ENCODE measurements around the gene ITGA5.
A peak's percentile ranks its signal among the peaks of the same experiment; 100 is the strongest.

ITGA5 gene

GRCh38 chr12:54384591-54385041, 34.5 kb downstream of the ITGA5 start, which contains the start of gene ZNF385A:
TSS of gene ZNF385A (minus strand) at chr12:54384733. CDS start at chr12:54384514, 219 bp downstream.
- Histone ChIP-seq H3K4me1 (ENCODE audit: control insufficient read depth in 1 of 2, insufficient read depth in 2 of 2, low read length in 2 of 2) (peaks cover 0 to 9% of the 10 kb centered on the region in 2 donors), H3K4me3 (ENCODE audit: low read depth in 1 of 2, low read length in 2 of 2) (peak within 1 kb of the TSS in 1 of 2 donors; percentile 6), H3K9me3 (ENCODE audit: control insufficient read depth in 1 of 2, low read length in 2 of 2) (no peaks in the 10 kb centered on the region), H3K27me3 (ENCODE audit: low read depth, low read length) (no peaks in the 10 kb centered on the region), H3K36me3 (ENCODE audit: control insufficient read depth in 1 of 2, insufficient read depth in 2 of 2, low read length in 2 of 2) (no peaks in the 10 kb centered on the region), H3K27ac (ENCODE audit: low read length) (peak within 1 kb of the TSS; percentile 67)

GRCh38 chr12:54383041-54383609, 35.9 kb downstream of the ITGA5 start:
- Histone ChIP-seq H3K4me1 (ENCODE audit: control insufficient read depth in 1 of 2, insufficient read depth in 2 of 2, low read length in 2 of 2) (peaks cover 9 to 11% of the 10 kb centered on the region in 2 donors), H3K27ac (ENCODE audit: low read length) (no peak overlapping the region), H3K9me3 (ENCODE audit: control insufficient read depth in 1 of 2, low read length in 2 of 2) (no peaks in the 10 kb centered on the region), H3K4me3 (ENCODE audit: low read depth in 1 of 2, low read length in 2 of 2) (no peak overlapping the region), H3K36me3 (ENCODE audit: control insufficient read depth in 1 of 2, insufficient read depth in 2 of 2, low read length in 2 of 2) (no peaks in the 10 kb centered on the region), H3K27me3 (ENCODE audit: low read depth, low read length) (no peaks in the 10 kb centered on the region)

GRCh38 chr12:54381136-54381535, 37.9 kb downstream of the ITGA5 start:
- H3K4me1 ChIP-seq (ENCODE audit: control insufficient read depth in 1 of 2, insufficient read depth in 2 of 2, low read length in 2 of 2): peaks cover 3 to 13% of the 10 kb centered on the region in 2 donors

GRCh38 chr12:54379398-54380201, 39.5 kb downstream of the ITGA5 start:
- H3K36me3 ChIP-seq (ENCODE audit: control insufficient read depth in 1 of 2, insufficient read depth in 2 of 2, low read length in 2 of 2): peaks cover 0 to 3% of the 10 kb centered on the region in 2 donors
- peaks cover 3 to 19% of the 10 kb centered on the region in 2 donors for H3K4me1 ChIP-seq (ENCODE audit: control insufficient read depth in 1 of 2, insufficient read depth in 2 of 2, low read length in 2 of 2)
- peak overlapping the region; percentile 63 to 64 for H3K4me3 ChIP-seq (ENCODE audit: low read depth in 1 of 2, low read length in 2 of 2)
- H3K9me3 ChIP-seq (ENCODE audit: control insufficient read depth in 1 of 2, low read length in 2 of 2): no peaks in the 10 kb centered on the region
- H3K27ac ChIP-seq (ENCODE audit: low read length): peak overlapping the region; percentile 43
- H3K27me3 ChIP-seq (ENCODE audit: low read depth, low read length): no peaks in the 10 kb centered on the region

More at GRCh38 chr12:54381136-54381535, 37.9 kb downstream of the ITGA5 start:
- no peaks in the 10 kb centered on the region for H3K9me3 ChIP-seq (ENCODE audit: control insufficient read depth in 1 of 2, low read length in 2 of 2)
- H3K27ac ChIP-seq (ENCODE audit: low read length): no peak overlapping the region
- H3K27me3 ChIP-seq (ENCODE audit: low read depth, low read length): no peaks in the 10 kb centered on the region
- no peak overlapping the region for H3K4me3 ChIP-seq (ENCODE audit: low read depth in 1 of 2, low read length in 2 of 2)
- H3K36me3 ChIP-seq (ENCODE audit: control insufficient read depth in 1 of 2, insufficient read depth in 2 of 2, low read length in 2 of 2): no peaks in the 10 kb centered on the region

DNA sequence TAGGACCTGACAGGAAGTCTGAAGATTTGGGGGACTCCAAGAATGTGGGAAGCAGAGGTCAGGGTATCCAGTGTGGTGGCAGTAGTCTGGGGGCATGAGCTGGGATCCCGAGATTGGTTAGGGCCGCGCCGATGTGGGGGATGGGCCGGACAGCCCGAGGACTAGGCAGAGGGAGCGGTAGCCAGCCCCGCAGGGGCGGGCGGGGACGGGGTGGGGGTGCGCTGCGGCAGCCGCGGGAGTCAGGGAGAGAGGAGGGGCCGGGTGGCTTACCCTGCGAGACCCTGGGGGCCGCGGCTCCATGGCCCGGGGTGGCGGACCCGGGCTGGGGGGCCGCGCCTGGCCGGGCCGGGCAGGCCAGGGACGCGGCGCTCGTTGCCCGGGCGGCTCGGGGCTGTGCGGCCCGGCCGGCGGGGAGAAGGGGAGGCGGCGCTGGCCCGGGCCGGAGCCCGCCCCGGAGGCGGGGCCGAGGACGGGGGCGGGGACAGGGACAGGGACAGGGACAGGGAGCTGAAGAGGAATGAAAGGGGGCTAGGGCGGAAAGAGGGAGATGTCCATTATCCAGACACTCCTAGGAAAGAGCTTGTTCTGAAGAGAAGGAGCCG, 40.2 kb downstream of the ITGA5 start:
- no peaks in the 10 kb centered on the region for H3K9me3 ChIP-seq (ENCODE audit: control insufficient read depth in 1 of 2, low read length in 2 of 2)
- H3K27ac ChIP-seq (ENCODE audit: low read length): peak overlapping the region; percentile 43
- peaks cover 3 to 22% of the 10 kb centered on the region in 2 donors for H3K4me1 ChIP-seq (ENCODE audit: control insufficient read depth in 1 of 2, insufficient read depth in 2 of 2, low read length in 2 of 2)
- H3K36me3 ChIP-seq (ENCODE audit: control insufficient read depth in 1 of 2, insufficient read depth in 2 of 2, low read length in 2 of 2): peaks cover 0 to 10% of the 10 kb centered on the region in 2 donors
- no peaks in the 10 kb centered on the region for H3K27me3 ChIP-seq (ENCODE audit: low read depth, low read length)
- H3K4me3 ChIP-seq (ENCODE audit: low read depth in 1 of 2, low read length in 2 of 2): peak overlapping the region; percentile 64 to 67

DNA sequence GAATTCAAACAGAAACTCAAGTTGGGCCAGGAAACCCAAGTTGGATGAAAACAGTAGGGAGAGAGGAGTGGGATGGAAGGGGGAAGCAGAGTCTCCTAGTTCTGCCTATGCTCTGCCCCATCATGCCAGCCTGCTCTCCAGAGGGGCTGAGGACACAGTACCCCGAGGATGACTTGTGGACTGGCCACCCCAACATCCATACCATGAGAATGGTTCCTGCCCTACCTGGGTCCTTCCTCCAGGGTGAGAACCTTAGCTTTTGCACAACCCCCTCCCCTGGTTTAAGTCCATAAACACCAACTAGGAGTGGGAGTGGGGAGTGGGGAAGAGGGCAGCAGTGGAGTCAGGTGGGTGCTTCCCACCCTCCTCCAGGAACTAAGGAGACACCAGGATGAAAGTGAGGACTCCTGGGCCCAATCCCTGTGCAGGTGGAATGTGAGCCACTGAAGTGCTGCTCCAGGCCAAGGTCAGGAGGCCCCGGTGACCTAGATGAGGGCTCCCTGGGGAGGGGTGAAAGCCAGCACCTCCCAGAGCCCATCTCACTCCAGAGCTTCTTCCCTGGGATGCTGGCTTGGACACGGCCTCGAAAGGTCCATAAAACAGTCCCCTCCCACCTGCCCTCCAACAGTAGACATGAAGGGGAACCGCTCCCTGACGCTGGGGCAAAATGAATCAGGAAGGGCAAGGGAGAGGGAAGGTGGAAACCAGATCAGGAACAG, 41.1 kb downstream of the ITGA5 start:
- Histone ChIP-seq H3K9me3 (ENCODE audit: control insufficient read depth in 1 of 2, low read length in 2 of 2) (no peaks in the 10 kb centered on the region), H3K4me1 (ENCODE audit: control insufficient read depth in 1 of 2, insufficient read depth in 2 of 2, low read length in 2 of 2) (peaks cover 3 to 22% of the 10 kb centered on the region in 2 donors), H3K27me3 (ENCODE audit: low read depth, low read length) (no peaks in the 10 kb centered on the region), H3K36me3 (ENCODE audit: control insufficient read depth in 1 of 2, insufficient read depth in 2 of 2, low read length in 2 of 2) (peaks cover 0 to 19% of the 10 kb centered on the region in 2 donors), H3K4me3 (ENCODE audit: low read depth in 1 of 2, low read length in 2 of 2) (peak overlapping the region; percentile 64 to 67), H3K27ac (ENCODE audit: low read length) (peak overlapping the region; percentile 35)

DNA sequence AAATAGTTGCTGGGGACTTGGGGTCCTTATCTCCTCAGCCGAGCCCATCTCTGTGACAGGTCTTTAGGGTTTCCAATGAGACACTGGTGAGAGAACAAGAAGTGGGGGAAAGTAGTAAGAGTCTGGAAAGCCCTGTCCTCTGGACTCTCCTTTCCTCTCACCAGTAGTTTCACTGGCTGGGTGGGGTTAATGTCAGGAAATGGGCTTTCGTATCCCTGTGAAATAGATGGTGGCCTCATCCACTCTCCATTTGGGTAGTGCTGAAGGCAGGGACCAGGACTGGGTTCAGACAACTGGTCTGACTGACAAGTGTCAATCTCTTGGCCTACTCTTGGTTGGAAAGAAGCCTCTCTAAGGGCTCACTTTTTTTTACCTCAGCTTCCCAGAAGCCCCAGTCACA, 42.1 kb downstream of the ITGA5 start:
- Histone ChIP-seq H3K36me3 (ENCODE audit: control insufficient read depth in 1 of 2, insufficient read depth in 2 of 2, low read length in 2 of 2) (peaks cover 0 to 19% of the 10 kb centered on the region in 2 donors), H3K4me3 (ENCODE audit: low read depth in 1 of 2, low read length in 2 of 2) (no peak overlapping the region), H3K27me3 (ENCODE audit: low read depth, low read length) (no peaks in the 10 kb centered on the region), H3K4me1 (ENCODE audit: control insufficient read depth in 1 of 2, insufficient read depth in 2 of 2, low read length in 2 of 2) (peaks cover 3 to 22% of the 10 kb centered on the region in 2 donors), H3K9me3 (ENCODE audit: control insufficient read depth in 1 of 2, low read length in 2 of 2) (no peaks in the 10 kb centered on the region), H3K27ac (ENCODE audit: low read length) (peak overlapping the region; percentile 28)

- H3K4me1 ChIP-seq (ENCODE audit: control insufficient read depth in 1 of 2, insufficient read depth in 2 of 2, low read length in 2 of 2): peaks cover 3 to 26% of the 10 kb centered on the region in 2 donors
- no peak overlapping the region for H3K4me3 ChIP-seq (ENCODE audit: low read depth in 1 of 2, low read length in 2 of 2)
- H3K27me3 ChIP-seq (ENCODE audit: low read depth, low read length): no peaks in the 10 kb centered on the region
- peaks cover 0 to 19% of the 10 kb centered on the region in 2 donors for H3K36me3 ChIP-seq (ENCODE audit: control insufficient read depth in 1 of 2, insufficient read depth in 2 of 2, low read length in 2 of 2)
- no peaks in the 10 kb centered on the region for H3K9me3 ChIP-seq (ENCODE audit: control insufficient read depth in 1 of 2, low read length in 2 of 2)
- H3K27ac ChIP-seq (ENCODE audit: low read length): peak overlapping the region; percentile 28
Observed at GRCh38 chr12:54376596-54376995, 42.5 kb downstream of the ITGA5 start.

GRCh38 chr12:54375259-54375579, 43.8 kb downstream of the ITGA5 start:
- Histone ChIP-seq H3K4me1 (ENCODE audit: control insufficient read depth in 1 of 2, insufficient read depth in 2 of 2, low read length in 2 of 2) (peaks cover 3 to 34% of the 10 kb centered on the region in 2 donors), H3K36me3 (ENCODE audit: control insufficient read depth in 1 of 2, insufficient read depth in 2 of 2, low read length in 2 of 2) (peaks cover 0 to 19% of the 10 kb centered on the region in 2 donors), H3K27me3 (ENCODE audit: low read depth, low read length) (no peaks in the 10 kb centered on the region), H3K4me3 (ENCODE audit: low read depth in 1 of 2, low read length in 2 of 2) (no peak overlapping the region), H3K9me3 (ENCODE audit: control insufficient read depth in 1 of 2, low read length in 2 of 2) (no peaks in the 10 kb centered on the region), H3K27ac (ENCODE audit: low read length) (peak overlapping the region; percentile 28)

GRCh38 chr12:54374562-54375258, 44.4 kb downstream of the ITGA5 start:
- Histone ChIP-seq H3K27me3 (ENCODE audit: low read depth, low read length) (no peaks in the 10 kb centered on the region), H3K9me3 (ENCODE audit: control insufficient read depth in 1 of 2, low read length in 2 of 2) (no peaks in the 10 kb centered on the region), H3K4me1 (ENCODE audit: control insufficient read depth in 1 of 2, insufficient read depth in 2 of 2, low read length in 2 of 2) (peaks cover 0 to 39% of the 10 kb centered on the region in 2 donors), H3K4me3 (ENCODE audit: low read depth in 1 of 2, low read length in 2 of 2) (no peak overlapping the region), H3K36me3 (ENCODE audit: control insufficient read depth in 1 of 2, insufficient read depth in 2 of 2, low read length in 2 of 2) (peaks cover 0 to 19% of the 10 kb centered on the region in 2 donors), H3K27ac (ENCODE audit: low read length) (peak overlapping the region; percentile 10)
